Measurements from ENCODE around the gene DLK2. TPM values are rescaled to one million over a fixed set of nuclear protein-coding genes. Genes with fewer than 3 reads are reported as not detected.

The DLK2 gene
- total RNA-seq, 6 experiments from 2014 or later, result 1.8 to 2.9 (median 2.2) TPM

GRCh38 chr6:43490523-43490939 is 35.2 kb upstream of the DLK2 start:
- no peak overlapping the region for H3K4me3 Mint-ChIP-seq
- TF ChIP-seq CTCF (IDR thresholded peaks at IDR 0.05), result no peak
- peak overlapping the region; percentile 28; the same call in 1 of the 2 replicates for H3K27ac Mint-ChIP-seq
- DNase-seq, result no peak
- peaks cover 9% of the 10 kb centered on the region; the same call in 1 of the 2 replicates for H3K36me3 Mint-ChIP-seq (ENCODE audit: low read depth)
- H3K9me3 Mint-ChIP-seq, result no peaks in the 10 kb centered on the region
- H3K27me3 Mint-ChIP-seq (ENCODE audit: insufficient read depth), result no peaks in the 10 kb centered on the region; the same call in 1 of the 2 replicates
- peaks cover 39% of the 10 kb centered on the region for H3K4me1 Mint-ChIP-seq (ENCODE audit: low read depth)

- H3K9me3 Mint-ChIP-seq, result no peaks in the 10 kb centered on the region
- TF ChIP-seq CTCF (IDR thresholded peaks at IDR 0.05), result no peak
- no peak for DNase-seq
- peak overlapping the region; percentile 81; the same call in 1 of the 2 replicates for H3K27ac Mint-ChIP-seq
- H3K27me3 Mint-ChIP-seq (ENCODE audit: insufficient read depth), result peaks cover 3% of the 10 kb centered on the region
- no peak overlapping the region for H3K4me3 Mint-ChIP-seq
- H3K4me1 Mint-ChIP-seq (ENCODE audit: low read depth), result peaks cover 29% of the 10 kb centered on the region
- H3K36me3 Mint-ChIP-seq (ENCODE audit: low read depth), result no peaks in the 10 kb centered on the region
Measured at GRCh38 chr6:43489277-43490072, 34.1 kb upstream of the DLK2 start.

- Mint-ChIP-seq H3K9me3 (no peaks in the 10 kb centered on the region), H3K4me3 (no peak overlapping the region), H3K36me3 (ENCODE audit: low read depth) (no peaks in the 10 kb centered on the region), H3K27me3 (ENCODE audit: insufficient read depth) (peaks cover 3% of the 10 kb centered on the region), H3K27ac (peak overlapping the region; percentile 81), H3K4me1 (ENCODE audit: low read depth) (peaks cover 22% of the 10 kb centered on the region)
- DNase-seq, result peak; percentile 55
- no peak for TF ChIP-seq CTCF (IDR thresholded peaks at IDR 0.05)
Measured at GRCh38 chr6:43488667-43489276, 33.4 kb upstream of the DLK2 start.

GRCh38 chr6:43481591-43482236 is 26.4 kb upstream of the DLK2 start:
- H3K4me3 Mint-ChIP-seq, result no peak overlapping the region
- DNase-seq, result no peak

More at GRCh38 chr6:43481591-43482236, 26.4 kb upstream of the DLK2 start:
- Mint-ChIP-seq H3K27ac (no peak overlapping the region), H3K9me3 (no peaks in the 10 kb centered on the region), H3K27me3 (ENCODE audit: insufficient read depth) (peaks cover 3% of the 10 kb centered on the region), H3K4me1 (ENCODE audit: low read depth) (peaks cover 46% of the 10 kb centered on the region), H3K36me3 (ENCODE audit: low read depth) (peaks cover 17% of the 10 kb centered on the region)
- TF ChIP-seq CTCF (IDR thresholded peaks at IDR 0.05), result no peak

All from HFFc6 (cell line).